Astrocyte (in vitro differentiated cells and primary cell): Measurements from ENCODE around the gene TBC1D5. TPM values are rescaled to one million over a fixed set of nuclear protein-coding genes. Genes with fewer than 3 reads are reported as not detected.
A peak's percentile ranks its signal among the peaks of the same experiment; 100 is the strongest.

Source experiments
- DNase-seq: peaks from one replicate; pipeline ENCODE4 v3.0.0-alpha.2; 2010; ENCODE audit warnings: low read depth
- FAIRE-seq: peaks from 2 replicates; lab custom pipeline; 2011; peaks lifted over from hg19 to GRCh38; lab: Jason Lieb, UNC
- H2AFZ ChIP-seq: 2 replicates; pipeline ENCODE4 v1.6.0; 2012; ENCODE audit warnings: low read depth, low read length, inconsistent platforms
- H3K27ac ChIP-seq: 2 replicates; pipeline ENCODE4 v1.5.1; 2011; ENCODE audit warnings: low read depth, low read length, inconsistent platforms
- H3K27me3 ChIP-seq: 2 replicates; pipeline ENCODE4 v1.6.0; 2011; ENCODE audit warnings: low read length, inconsistent platforms; ENCODE audit not compliant: insufficient read depth
- H3K36me3 ChIP-seq: 2 replicates; pipeline ENCODE4 v1.5.1; 2011; ENCODE audit warnings: low read length, inconsistent platforms; ENCODE audit not compliant: insufficient read depth
- H3K4me1 ChIP-seq: 2 replicates; pipeline ENCODE4 v1.5.1; 2011; ENCODE audit warnings: low read length, inconsistent platforms; ENCODE audit not compliant: insufficient read depth
- H3K4me2 ChIP-seq: 2 replicates; pipeline ENCODE4 v1.6.0; 2012; ENCODE audit warnings: low read length, inconsistent platforms
- H3K4me3 ChIP-seq: 2 replicates; pipeline ENCODE4 v1.5.1; 2011; ENCODE audit warnings: low read depth, mild to moderate bottlenecking, low read length, inconsistent platforms; ENCODE audit not compliant: insufficient read depth
- H3K79me2 ChIP-seq: 2 replicates; pipeline ENCODE4 v1.6.0; 2012; ENCODE audit warnings: mild to moderate bottlenecking, low read length, inconsistent platforms; ENCODE audit not compliant: insufficient read depth
- H3K9ac ChIP-seq: 2 replicates; pipeline ENCODE4 v1.6.0; 2012; ENCODE audit warnings: mild to moderate bottlenecking, low read length, inconsistent platforms
- H3K9me3 ChIP-seq: 2 replicates; pipeline ENCODE4 v1.5.1; 2012; ENCODE audit warnings: low read depth, mild to moderate bottlenecking, low read length, inconsistent platforms; ENCODE audit not compliant: insufficient read depth
- H4K20me1 ChIP-seq: 2 replicates; pipeline ENCODE4 v1.6.0; 2012; ENCODE audit warnings: low read length, inconsistent platforms; ENCODE audit not compliant: insufficient read depth
- H3K27ac Mint-ChIP-seq: one replicate; pipeline ENCODE4 v1.8.0; 2021; ENCODE audit warnings: mild to moderate bottlenecking, mixed read lengths; ENCODE audit not compliant: unreplicated experiment
- H3K27me3 Mint-ChIP-seq: one replicate; pipeline ENCODE4 v1.8.0; 2021; ENCODE audit warnings: low read depth, mixed read lengths; ENCODE audit not compliant: unreplicated experiment
- H3K36me3 Mint-ChIP-seq: one replicate; pipeline ENCODE4 v1.8.0; 2021; ENCODE audit warnings: low read depth, mixed read lengths; ENCODE audit not compliant: unreplicated experiment
- H3K4me1 Mint-ChIP-seq: one replicate; pipeline ENCODE4 v1.8.0; 2021; ENCODE audit warnings: low read depth, mixed read lengths; ENCODE audit not compliant: unreplicated experiment
- H3K4me3 Mint-ChIP-seq: one replicate; pipeline ENCODE4 v1.8.0; 2021; ENCODE audit warnings: mild to moderate bottlenecking, moderate library complexity, mixed read lengths; ENCODE audit not compliant: unreplicated experiment
- H3K9me3 Mint-ChIP-seq: one replicate; pipeline ENCODE4 v1.8.0; 2021; ENCODE audit warnings: mild to moderate bottlenecking, mixed read lengths; ENCODE audit not compliant: unreplicated experiment
- EZH2 ChIP-seq: IDR thresholded peaks from 2 replicates; pipeline ENCODE4 v1.6.1; 2012; ENCODE audit warnings: mild to moderate bottlenecking, low read length, inconsistent platforms; ENCODE audit not compliant: insufficient read depth
- total RNA-seq: library from RNA; stranded (reverse); gene quantifications from 2 replicates; pipeline ENCODE4 v1.2.1, GENCODE V29; 2021
- TF ChIP-seq, protein P1 (sequence below): IDR thresholded peaks from 2 replicates; pipeline ENCODE4 v1.5.1; 2011; ENCODE audit warnings: low read depth, mild to moderate bottlenecking, inconsistent platforms, low read length, moderate library complexity; ENCODE audit not compliant: insufficient read depth

TBC1D5 gene
- total RNA-seq, 1 donor from 2014 or later, result 23.0 TPM

DNA sequence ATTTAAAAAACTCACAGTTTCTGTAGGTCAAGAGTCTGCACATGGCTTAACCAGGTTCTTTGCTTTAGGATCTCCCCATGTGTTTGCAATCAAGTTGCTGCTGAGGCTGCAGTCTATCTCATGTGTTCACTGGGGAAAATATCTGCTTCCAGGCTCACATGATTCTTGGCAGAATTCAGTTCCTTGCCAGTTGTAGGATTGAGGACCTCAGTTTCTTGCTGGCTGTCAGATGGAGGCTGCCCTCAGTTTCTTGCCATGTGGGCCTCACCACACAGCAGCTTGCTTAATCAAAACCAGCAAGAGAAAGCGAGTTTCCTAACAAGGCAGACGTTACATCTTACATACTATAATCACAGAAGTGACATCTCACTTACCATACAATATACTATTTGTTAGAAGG, 10.0 kb upstream of the TBC1D5 start:
- Mint-ChIP-seq H3K4me1 (peaks cover 12% of the 10 kb centered on the region), H3K4me3 (no peak overlapping the region), H3K27me3 (peaks cover 3% of the 10 kb centered on the region), H3K27ac (no peak overlapping the region), H3K9me3 (no peaks in the 10 kb centered on the region), H3K36me3 (no peaks in the 10 kb centered on the region)
- Histone ChIP-seq H3K27ac (no peak overlapping the region), H3K27me3 (no peaks in the 10 kb centered on the region), H3K4me3 (no peak overlapping the region), H3K9me3 (no peaks in the 10 kb centered on the region), H4K20me1 (no peaks in the 10 kb centered on the region), H3K36me3 (no peaks in the 10 kb centered on the region), H3K4me2 (no peak overlapping the region), H3K9ac (no peak overlapping the region), H3K4me1 (no peaks in the 10 kb centered on the region), H2AFZ (no peak overlapping the region), H3K79me2 (no peaks in the 10 kb centered on the region)
- no peak for DNase-seq
- FAIRE-seq, result no peak
- no peak for TF ChIP-seq EZH2
- TF ChIP-seq, protein P1, sequence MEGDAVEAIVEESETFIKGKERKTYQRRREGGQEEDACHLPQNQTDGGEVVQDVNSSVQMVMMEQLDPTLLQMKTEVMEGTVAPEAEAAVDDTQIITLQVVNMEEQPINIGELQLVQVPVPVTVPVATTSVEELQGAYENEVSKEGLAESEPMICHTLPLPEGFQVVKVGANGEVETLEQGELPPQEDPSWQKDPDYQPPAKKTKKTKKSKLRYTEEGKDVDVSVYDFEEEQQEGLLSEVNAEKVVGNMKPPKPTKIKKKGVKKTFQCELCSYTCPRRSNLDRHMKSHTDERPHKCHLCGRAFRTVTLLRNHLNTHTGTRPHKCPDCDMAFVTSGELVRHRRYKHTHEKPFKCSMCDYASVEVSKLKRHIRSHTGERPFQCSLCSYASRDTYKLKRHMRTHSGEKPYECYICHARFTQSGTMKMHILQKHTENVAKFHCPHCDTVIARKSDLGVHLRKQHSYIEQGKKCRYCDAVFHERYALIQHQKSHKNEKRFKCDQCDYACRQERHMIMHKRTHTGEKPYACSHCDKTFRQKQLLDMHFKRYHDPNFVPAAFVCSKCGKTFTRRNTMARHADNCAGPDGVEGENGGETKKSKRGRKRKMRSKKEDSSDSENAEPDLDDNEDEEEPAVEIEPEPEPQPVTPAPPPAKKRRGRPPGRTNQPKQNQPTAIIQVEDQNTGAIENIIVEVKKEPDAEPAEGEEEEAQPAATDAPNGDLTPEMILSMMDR, result no peak

DNA sequence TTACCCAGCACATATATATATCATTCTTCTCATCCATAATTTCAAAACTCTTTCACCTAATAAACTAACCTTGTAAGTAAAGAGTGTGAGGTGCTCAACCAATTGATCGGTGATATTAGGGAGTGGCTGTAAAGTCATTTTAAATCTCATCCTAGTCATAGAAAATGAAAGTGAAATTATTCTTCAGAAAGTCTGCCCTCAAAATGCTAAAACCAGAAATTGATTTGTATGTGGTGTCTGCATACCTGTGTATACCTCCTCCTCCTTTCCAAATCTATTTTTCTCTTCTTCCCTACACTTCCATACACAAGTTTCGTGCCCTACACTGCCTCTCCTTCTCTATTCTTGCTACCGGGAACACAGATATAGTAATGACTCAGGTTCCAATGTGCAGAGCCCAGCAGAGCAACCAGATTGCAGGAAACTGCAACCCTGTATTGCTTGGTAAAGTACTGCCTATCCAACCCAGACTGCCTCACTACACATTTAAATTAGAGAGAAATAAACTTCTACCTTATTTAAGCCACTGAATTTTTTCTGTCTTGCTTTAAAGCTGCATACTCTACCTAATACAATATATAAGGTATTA, 7.4 kb upstream of the TBC1D5 start:
- DNase-seq (no peak), FAIRE-seq (no peak)
- no peak overlapping the region for H3K9ac ChIP-seq
- no peaks in the 10 kb centered on the region for H3K27me3 ChIP-seq
- no peaks in the 10 kb centered on the region for H4K20me1 ChIP-seq
- no peak overlapping the region for H2AFZ ChIP-seq
- H3K4me3 ChIP-seq, result no peak overlapping the region
- Mint-ChIP-seq H3K4me1 (peaks cover 15% of the 10 kb centered on the region), H3K27me3 (no peaks in the 10 kb centered on the region), H3K4me3 (peak overlapping the region; percentile 17), H3K36me3 (no peaks in the 10 kb centered on the region), H3K9me3 (no peaks in the 10 kb centered on the region), H3K27ac (no peak overlapping the region)
- no peak overlapping the region for H3K4me2 ChIP-seq
- no peaks in the 10 kb centered on the region for H3K9me3 ChIP-seq
- no peak overlapping the region for H3K27ac ChIP-seq
- H3K79me2 ChIP-seq, result no peaks in the 10 kb centered on the region
- H3K36me3 ChIP-seq, result no peaks in the 10 kb centered on the region
- H3K4me1 ChIP-seq, result no peaks in the 10 kb centered on the region
- TF ChIP-seq, protein P1, result no peak
- TF ChIP-seq EZH2, result no peak

DNA sequence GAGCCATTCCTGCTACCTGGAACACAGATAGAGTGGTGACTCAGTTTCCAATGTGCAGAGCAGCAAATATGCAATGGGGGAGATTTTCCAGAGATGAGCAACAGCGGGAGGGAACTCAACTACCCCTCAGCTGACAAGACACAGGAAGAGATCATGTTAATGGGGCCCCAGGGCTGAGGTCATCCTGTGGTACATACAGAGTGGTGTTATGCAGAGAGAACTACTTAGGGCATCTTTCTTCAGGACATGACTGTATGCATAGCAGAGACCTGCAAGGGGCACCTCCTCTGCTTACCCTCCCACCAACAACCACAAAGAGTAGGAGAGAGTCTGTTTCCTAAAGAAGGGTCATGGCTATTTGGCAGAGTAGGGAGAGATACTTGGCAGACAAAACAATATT, 6.8 kb upstream of the TBC1D5 start:
- Histone ChIP-seq H3K4me3 (no peak overlapping the region), H3K27ac (no peak overlapping the region), H3K9ac (no peak overlapping the region), H3K27me3 (no peaks in the 10 kb centered on the region), H3K79me2 (no peaks in the 10 kb centered on the region), H3K4me1 (no peaks in the 10 kb centered on the region), H2AFZ (no peak overlapping the region), H3K4me2 (no peak overlapping the region), H4K20me1 (no peaks in the 10 kb centered on the region), H3K36me3 (no peaks in the 10 kb centered on the region), H3K9me3 (no peaks in the 10 kb centered on the region)
- H3K36me3 Mint-ChIP-seq, result no peaks in the 10 kb centered on the region
- no peak overlapping the region for H3K27ac Mint-ChIP-seq
- DNase-seq, result no peak
- H3K27me3 Mint-ChIP-seq, result no peaks in the 10 kb centered on the region
- peaks cover 15% of the 10 kb centered on the region for H3K4me1 Mint-ChIP-seq
- no peak overlapping the region for H3K4me3 Mint-ChIP-seq
- H3K9me3 Mint-ChIP-seq, result no peaks in the 10 kb centered on the region
- no peak for TF ChIP-seq EZH2
- TF ChIP-seq, protein P1, result no peak
- no peak for FAIRE-seq
